GM10266 (cell line): ENCODE results near the gene CASZ1.
A peak's percentile ranks its signal among the peaks of the same experiment; 100 is the strongest.

Experiments
- DNase-seq: peaks from one replicate; pipeline ENCODE4 v3.0.0; 2012; ENCODE audit errors: extremely low spot score
- CTCF ChIP-seq: IDR thresholded peaks from 2 replicates; pipeline ENCODE4 v1.5.1; 2012; ENCODE audit warnings: mild to moderate bottlenecking, low read depth; ENCODE audit not compliant: control insufficient read depth, insufficient read depth; ENCODE audit errors: missing control alignments

The CASZ1 gene

DNA sequence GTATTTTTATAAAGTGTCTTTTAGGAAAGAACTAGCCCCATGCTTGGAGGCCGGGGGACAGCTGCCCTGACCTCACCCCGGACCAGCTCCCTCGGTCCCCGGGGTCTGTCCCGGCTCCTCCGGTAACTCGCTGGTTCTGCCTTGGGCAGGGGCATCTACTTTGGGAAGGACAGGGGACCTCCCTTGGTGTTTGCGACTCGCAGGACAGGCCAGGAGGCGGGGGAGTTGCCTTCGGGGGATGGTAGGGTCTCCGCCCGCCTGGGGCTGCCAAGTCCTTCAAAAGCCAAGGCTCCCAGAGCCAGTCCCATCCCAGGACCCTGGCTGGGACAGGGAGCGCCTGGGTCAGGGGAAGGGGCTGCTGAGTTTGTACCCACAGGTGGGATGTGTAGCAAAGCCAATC lies 163.8 kb downstream of the CASZ1 start:
- no peak for TF ChIP-seq CTCF
- DNase-seq: no peak

- TF ChIP-seq CTCF: no peak
- no peak for DNase-seq
Observed at GRCh38 chr1:10631811-10632593, 164.4 kb downstream of the CASZ1 start.

DNA sequence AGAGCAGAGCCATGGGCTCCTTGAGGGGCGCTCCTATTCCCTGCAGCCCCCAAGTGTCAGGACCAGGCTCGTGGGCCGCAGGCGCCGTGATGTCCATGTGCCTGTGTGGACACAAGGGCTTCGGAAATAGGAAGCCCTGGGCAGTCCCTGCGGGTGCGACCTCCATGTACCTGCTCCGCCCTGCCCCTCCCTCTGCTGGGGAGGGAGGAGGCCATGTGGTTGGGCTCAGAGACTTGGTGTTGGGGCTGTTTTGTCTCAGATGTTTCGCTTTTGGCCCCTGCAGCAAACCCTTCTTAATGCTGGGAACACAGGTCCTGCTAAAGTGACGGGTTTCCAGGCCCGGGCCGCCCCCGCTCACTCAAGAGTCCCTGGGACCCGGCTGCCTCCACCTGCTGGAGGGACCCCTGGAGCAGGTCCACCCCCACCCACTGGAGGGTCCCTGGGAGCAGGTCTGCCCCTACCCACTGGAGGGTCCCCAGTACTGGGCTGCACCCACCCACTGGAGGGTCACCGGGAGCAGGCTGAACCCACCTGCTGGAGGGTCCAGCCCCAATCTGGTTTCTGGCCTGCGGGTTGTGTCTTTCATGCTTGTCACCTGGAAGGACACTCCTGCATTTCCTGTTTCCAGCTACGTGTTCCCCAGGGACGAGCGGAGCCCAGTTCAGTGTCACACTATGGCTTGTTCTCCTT lies 165.2 kb downstream of the CASZ1 start:
- no peak for TF ChIP-seq CTCF
- no peak for DNase-seq

DNA sequence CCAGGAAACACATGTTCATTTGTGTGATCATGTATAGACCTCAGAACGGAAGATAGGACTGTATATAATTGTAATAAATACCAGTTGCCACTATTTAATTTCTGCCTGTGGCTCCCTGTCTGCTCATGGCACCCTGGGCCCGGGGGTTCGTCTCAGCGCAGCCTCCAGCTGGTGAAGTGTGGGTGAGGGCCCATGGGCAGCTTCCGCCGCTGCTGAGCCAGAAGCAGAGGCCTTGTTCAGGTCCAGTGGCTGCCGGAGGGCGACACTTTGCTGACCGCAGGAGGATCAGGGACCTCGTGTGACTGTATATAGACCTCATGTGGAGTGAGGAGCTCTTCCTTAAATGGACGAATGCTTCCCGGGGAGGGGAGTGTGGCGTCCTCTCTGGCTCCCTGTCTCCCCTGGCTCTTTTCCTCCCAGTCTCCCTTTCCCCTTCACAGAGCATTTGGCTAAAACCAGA lies 165.8 kb downstream of the CASZ1 start:
- no peak for TF ChIP-seq CTCF
- no peak for DNase-seq

- no peak for TF ChIP-seq CTCF
- DNase-seq: peak; percentile 41
Observed at GRCh38 chr1:10629816-10630571, 166.5 kb downstream of the CASZ1 start.

- no peak for DNase-seq
- no peak for TF ChIP-seq CTCF
Observed at GRCh38 chr1:10629091-10629815, 167.2 kb downstream of the CASZ1 start.
